Testis (tissue), 2 donors: ENCODE measurements around the gene TATDN2.

Experiments
- CTCF ChIP-seq, 3 experiments: fragments of 450-650 bp in 2 of 3; fragments of 200-600 bp in 1 of 3; sonication (generic) in 1 of 3; IDR thresholded peaks; one replicate each; pipeline ENCODE4 v1.5.1; 2016 to 2019; ENCODE audit warnings: antibody characterized with exemption in 3 of 3, mild to moderate bottlenecking in 2 of 3, moderate library complexity in 1 of 3
- POLR2A ChIP-seq: fragments of 450-650 bp; IDR thresholded peaks from one replicate; pipeline ENCODE4 v1.6.1; 2017; ENCODE audit warnings: antibody characterized with exemption, mild to moderate bottlenecking, moderate library complexity

GRCh38 chr3:10305331-10305902 lies 57.2 kb downstream of the TATDN2 start:
- TF ChIP-seq CTCF (IDR thresholded peaks at IDR 0.05): no peak
- TF ChIP-seq POLR2A: no peak
